MM.1S (cell line): ENCODE data around the gene PDGFD.

Experiments used
- DNase-seq: peaks from one replicate; pipeline ENCODE4 v3.0.0-alpha.2; 2015
- H2AFZ ChIP-seq: fragments of 300-600 bp; sonication (generic); 2 replicates; pipeline ENCODE4 v1.6.0; 2016; ENCODE audit warnings: antibody characterized with exemption, low read length
- H3F3A ChIP-seq: fragments of 300-600 bp; sonication (generic); 2 replicates; pipeline ENCODE4 v1.6.1; 2016; ENCODE audit warnings: mild to moderate bottlenecking, antibody characterized with exemption, low read length, moderate library complexity, mixed read lengths; ENCODE audit not compliant: insufficient read depth
- H3K27ac ChIP-seq: fragments of 300-600 bp; sonication (generic); 2 replicates; pipeline ENCODE4 v1.5.1; 2016; ENCODE audit warnings: mild to moderate bottlenecking, low read length
- H3K27me3 ChIP-seq: fragments of 300-600 bp; sonication (generic); replicated peaks from 2 replicates; pipeline ENCODE4 v1.6.0; 2016; ENCODE audit warnings: low read length; ENCODE audit not compliant: insufficient read depth
- H3K36me3 ChIP-seq: fragments of 300-600 bp; sonication (generic); replicated peaks from 2 replicates; pipeline ENCODE4 v1.6.1; 2016; ENCODE audit warnings: mild to moderate bottlenecking, low read length, mixed read lengths; ENCODE audit not compliant: insufficient read depth
- H3K4me1 ChIP-seq: fragments of 300-600 bp; sonication (generic); 2 replicates; pipeline ENCODE4 v1.6.1; 2016; ENCODE audit warnings: low read length, mixed read lengths
- H3K4me2 ChIP-seq: fragments of 300-600 bp; sonication (generic); 2 replicates; pipeline ENCODE4 v1.6.0; 2016; ENCODE audit warnings: low read depth, low read length
- H3K4me3 ChIP-seq: fragments of 300-600 bp; sonication (generic); 2 replicates; pipeline ENCODE4 v1.5.1; 2016; ENCODE audit warnings: low read length, mixed read lengths
- H3K79me2 ChIP-seq: fragments of 300-600 bp; sonication (generic); 2 replicates; pipeline ENCODE4 v1.6.1; 2016; ENCODE audit warnings: mixed run types, low read length, mixed read lengths
- H3K9ac ChIP-seq: fragments of 300-600 bp; sonication (generic); 2 replicates; pipeline ENCODE4 v1.6.1; 2016; ENCODE audit warnings: low read length, mixed read lengths
- H3K9me2 ChIP-seq: fragments of 300-600 bp; sonication (generic); replicated peaks from 2 replicates; pipeline ENCODE4 v1.6.1; 2016; ENCODE audit warnings: mild to moderate bottlenecking, low read length, mixed read lengths; ENCODE audit not compliant: insufficient read depth
- H3K9me3 ChIP-seq: fragments of 300-600 bp; sonication (generic); replicated peaks from 2 replicates; pipeline ENCODE4 v1.6.1; 2016; ENCODE audit warnings: mild to moderate bottlenecking, low read length, mixed read lengths; ENCODE audit not compliant: insufficient read depth
- H4K20me1 ChIP-seq: fragments of 300-600 bp; sonication (generic); 2 replicates; pipeline ENCODE4 v1.6.1; 2016; ENCODE audit warnings: mild to moderate bottlenecking, low read length, moderate library complexity, mixed read lengths; ENCODE audit not compliant: insufficient read depth
- CTCF ChIP-seq: fragments of 300-600 bp; sonication (generic); IDR thresholded peaks from 2 replicates; pipeline ENCODE4 v1.5.1; 2016; ENCODE audit warnings: antibody characterized with exemption, low read length, mixed read lengths
- EZH2 ChIP-seq: fragments of 300-600 bp; sonication (generic); optimal IDR thresholded peaks from 2 replicates; pipeline ENCODE3; 2017; ENCODE audit warnings: low read depth, mild to moderate bottlenecking, antibody characterized with exemption, low read length, mixed read lengths
- EZH2phosphoT487 ChIP-seq: fragments of 300-600 bp; sonication (generic); IDR thresholded peaks from 2 replicates; pipeline ENCODE4 v1.6.1; 2018; ENCODE audit warnings: antibody characterized with exemption, low read length

PDGFD gene

GRCh38 chr11:104142698-104143097 is 21.2 kb downstream of the PDGFD start:
- Histone ChIP-seq H3K4me1 (no peaks in the 10 kb centered on the region), H3K79me2 (no peaks in the 10 kb centered on the region), H3K9me2 (no peaks in the 10 kb centered on the region), H3K4me3 (no peak overlapping the region), H3K27me3 (no peaks in the 10 kb centered on the region), H3K36me3 (no peaks in the 10 kb centered on the region), H3K27ac (no peak overlapping the region), H3K4me2 (no peak overlapping the region), H3K9ac (no peak overlapping the region), H3K9me3 (no peaks in the 10 kb centered on the region), H3F3A (no peaks in the 10 kb centered on the region), H2AFZ (no peak overlapping the region), H4K20me1 (no peaks in the 10 kb centered on the region)
- no peak for DNase-seq
- TF ChIP-seq CTCF (no peak), EZH2phosphoT487 (no peak), EZH2 (no peak)

- H4K20me1 ChIP-seq = no peaks in the 10 kb centered on the region
- H2AFZ ChIP-seq = no peak overlapping the region
- no peak for TF ChIP-seq EZH2phosphoT487
- no peak for TF ChIP-seq CTCF
- TF ChIP-seq EZH2 = no peak
- H3K9ac ChIP-seq = no peak overlapping the region
- H3K36me3 ChIP-seq = no peaks in the 10 kb centered on the region
- H3K4me1 ChIP-seq = no peaks in the 10 kb centered on the region
- H3K79me2 ChIP-seq = no peaks in the 10 kb centered on the region
- no peaks in the 10 kb centered on the region for H3F3A ChIP-seq
- no peak overlapping the region for H3K27ac ChIP-seq
- no peaks in the 10 kb centered on the region for H3K9me3 ChIP-seq
- H3K9me2 ChIP-seq = no peaks in the 10 kb centered on the region
- no peaks in the 10 kb centered on the region for H3K27me3 ChIP-seq
- no peak overlapping the region for H3K4me2 ChIP-seq
- no peak overlapping the region for H3K4me3 ChIP-seq
- DNase-seq = no peak
These were observed 27.1 kb downstream of the PDGFD start for GRCh38 chr11:104136861-104137260.

GRCh38 chr11:104134745-104135144 is 29.2 kb downstream of the PDGFD start:
- Histone ChIP-seq H4K20me1 (no peaks in the 10 kb centered on the region), H2AFZ (no peak overlapping the region), H3K9me3 (no peaks in the 10 kb centered on the region), H3K27ac (no peak overlapping the region), H3K36me3 (no peaks in the 10 kb centered on the region), H3K9me2 (no peaks in the 10 kb centered on the region), H3F3A (no peaks in the 10 kb centered on the region), H3K4me1 (no peaks in the 10 kb centered on the region), H3K27me3 (no peaks in the 10 kb centered on the region), H3K4me3 (no peak overlapping the region), H3K9ac (no peak overlapping the region), H3K4me2 (no peak overlapping the region), H3K79me2 (no peaks in the 10 kb centered on the region)
- TF ChIP-seq CTCF (no peak), EZH2phosphoT487 (no peak), EZH2 (no peak)
- no peak for DNase-seq

- Histone ChIP-seq H3K27me3 (no peaks in the 10 kb centered on the region), H3K27ac (no peak overlapping the region), H3F3A (no peaks in the 10 kb centered on the region), H3K9me2 (no peaks in the 10 kb centered on the region), H3K4me1 (no peaks in the 10 kb centered on the region), H3K9ac (no peak overlapping the region), H3K4me2 (no peak overlapping the region), H4K20me1 (no peaks in the 10 kb centered on the region), H3K9me3 (no peaks in the 10 kb centered on the region), H2AFZ (no peak overlapping the region), H3K79me2 (no peaks in the 10 kb centered on the region), H3K4me3 (no peak overlapping the region), H3K36me3 (no peaks in the 10 kb centered on the region)
- no peak for TF ChIP-seq CTCF
- TF ChIP-seq EZH2 = no peak
- TF ChIP-seq EZH2phosphoT487 = no peak
- no peak for DNase-seq
These were observed 33.8 kb downstream of the PDGFD start for GRCh38 chr11:104130161-104130560.
